Psoas muscle (tissue), 8 donors: Measurements from ENCODE around the gene LIPT1. TPM values are rescaled to one million over a fixed set of nuclear protein-coding genes. Genes with fewer than 3 reads are reported as not detected.

Experiments used
- ATAC-seq, 4 donors: fragments of 200-7000 bp; cut with Tn5 transposase; one replicate each; pipeline ENCODE4 v1.9.1; 2020; ENCODE audit warnings: moderate library complexity in 3 of 4, mild to moderate bottlenecking in 2 of 4
- DNase-seq, 2 donors: peaks; one replicate each; pipeline ENCODE4 v3.0.0-alpha.2; 2020
- H3K27ac ChIP-seq: fragments of 200-600 bp; one replicate; pipeline ENCODE4 v1.8.0; 2022
- H3K27me3 ChIP-seq, 3 donors: fragments of 200-600 bp in 1 of 3; one replicate each; pipeline versions ENCODE4 v1.6.1 to v1.8.0; 2013 to 2022; ENCODE audit warnings: low read length in 2 of 3, mild to moderate bottlenecking in 2 of 3, moderate library complexity in 1 of 3; ENCODE audit not compliant: insufficient read depth in 3 of 3
- H3K36me3 ChIP-seq, 2 donors: fragments of 200-600 bp in 1 of 2; one replicate each; pipeline versions ENCODE4 v1.6.1 to v1.8.0; 2013 to 2022; ENCODE audit warnings: low read depth in 1 of 2, mild to moderate bottlenecking in 1 of 2, moderate library complexity in 1 of 2; ENCODE audit not compliant: insufficient read depth in 1 of 2
- H3K4me1 ChIP-seq: fragments of 200-600 bp; one replicate; pipeline ENCODE4 v1.8.0; 2022
- H3K4me3 ChIP-seq: fragments of 200-600 bp; one replicate; pipeline ENCODE4 v1.8.0; 2022; ENCODE audit warnings: mild to moderate bottlenecking
- H3K9me3 ChIP-seq: fragments of 200-600 bp; one replicate; pipeline ENCODE4 v1.8.0; 2022
- CTCF ChIP-seq: fragments of 200-600 bp; IDR thresholded peaks from one replicate; pipeline ENCODE4 v1.8.0; 2022; ENCODE audit warnings: antibody characterized with exemption
- WGBS, 3 donors: extraction: QIAGEN DNeasy Blood & Tissue Kit; methylation state at CpG; one replicate each; pipeline versions ENCODE4 v1.1.6 to v1.1.7; 2013; 5-methylcytosine and 5-hydroxymethylcytosine counted together
- intact Hi-C, 2 donors: fragments of 100-400 bp; cut with DNase I; formaldehyde crosslinking; loops; one replicate each; pipeline versions ENCODE4 v1.11.0 to v1.14.2; 2022
- polyA plus RNA-seq, 3 donors: library from polyadenylated mRNA; stranded (reverse); fragments of 200-250 nt; gene quantifications; one replicate each; pipeline ENCODE4 v1.2.3, GENCODE V29; 2013
- total RNA-seq, 4 donors: library from RNA; stranded (reverse); fragmentation: NEBNext Ultra II Directional in 2 of 4; extraction: Animal tissue kit (Norgen Biotek cat#: 25700) in 2 of 4; gene quantifications; one replicate each; pipeline versions ENCODE4 v1.2.1 to v1.2.4, GENCODE V29; 2021 to 2023
- donor health status: healthy with polysubstance abuse.
- donor health status: DM: no; HTN: no; CAD: no; lungs with moderate emphysema.
- donor health status: Bipolar disorder and iron deficiency.
- donor health status: healthy.
- donor health status: DM: yes; HTN: yes; CAD: no.
- donor health status: DM: no; HTN: no; CAD: no.
- donor health status: DM: no; HTN: no; CAD: no.
- donor health status: DM: yes; HTN: yes; CAD: no.

Gene LIPT1
- total and polyA plus RNA-seq, 7 donors, result 6.7 to 11.3 (median 8.9) TPM

- Histone ChIP-seq H3K36me3 (peaks cover 6 to 38% of the 10 kb centered on the region in 2 donors), H3K4me3 (peak overlapping the region; percentile 76), H3K4me1 (peaks cover 15% of the 10 kb centered on the region), H3K27ac (peak overlapping the region; percentile 92), H3K27me3 (no peaks in the 10 kb centered on the region), H3K9me3 (no peaks in the 10 kb centered on the region)
- DNase-seq, result no peak
- peak in 2 of 4 donors; percentile 46 to 48 for ATAC-seq
- intact Hi-C loops, result loop anchor here in 1 of 2 donors (10.0 kb wide), 1 partner anchor 539 kb away; no protein-coding TSS in a partner anchor
- TF ChIP-seq CTCF, result no peak
- 37 to 39% (median 38%) methylated on average over 12 of the region's 12 CpGs for WGBS, 3 donors
Measured at GRCh38 chr2:99153921-99154604, 704 bp upstream of the LIPT1 start.

GRCh38 chr2:99156891-99157290, 2.1 kb downstream of the LIPT1 start:
- peaks cover 15% of the 10 kb centered on the region for H3K4me1 ChIP-seq
- no peak overlapping the region for H3K27ac ChIP-seq
- WGBS, 3 donors, result 70 to 90% (median 78%) methylated on average over 1 of the region's 1 CpG
- H3K36me3 ChIP-seq, result peaks cover 6 to 57% of the 10 kb centered on the region in 2 donors
- no peaks in the 10 kb centered on the region for H3K27me3 ChIP-seq
- ATAC-seq (no peak), DNase-seq (no peak)
- no peak for TF ChIP-seq CTCF
- intact Hi-C loops, result loop anchor here in 1 of 2 donors (10.0 kb wide), 1 partner anchor 542 kb away; no protein-coding TSS in a partner anchor
- H3K9me3 ChIP-seq, result no peaks in the 10 kb centered on the region
- H3K4me3 ChIP-seq, result no peak overlapping the region

GRCh38 chr2:99158599-99158998, 3.8 kb downstream of the LIPT1 start:
- Histone ChIP-seq H3K4me1 (peaks cover 3% of the 10 kb centered on the region), H3K27ac (no peak overlapping the region), H3K9me3 (no peaks in the 10 kb centered on the region), H3K36me3 (peaks cover 6 to 58% of the 10 kb centered on the region in 2 donors), H3K4me3 (no peak overlapping the region), H3K27me3 (no peaks in the 10 kb centered on the region)
- DNase-seq (no peak), ATAC-seq (no peak)
- intact Hi-C loops, result loop anchor here in 1 of 2 donors (10.0 kb wide), 1 partner anchor 544 kb away; no protein-coding TSS in a partner anchor
- TF ChIP-seq CTCF, result no peak
- WGBS, 3 donors, result 89 to 93% (median 92%) methylated on average over 5 of the region's 5 CpGs

GRCh38 chr2:99159594-99159993, 4.8 kb downstream of the LIPT1 start:
- H3K4me1 ChIP-seq, result no peaks in the 10 kb centered on the region
- ATAC-seq, result no peak
- TF ChIP-seq CTCF, result no peak
- H3K27ac ChIP-seq, result no peak overlapping the region
- no peak overlapping the region for H3K4me3 ChIP-seq
- whole genome bisulfite sequencing, 3 donors, result 87 to 92% (median 92%) methylated on average over 4 of the region's 4 CpGs
- intact Hi-C loops, result loop anchor here in 1 of 2 donors (10.0 kb wide), 1 partner anchor 545 kb away; no protein-coding TSS in a partner anchor
- no peaks in the 10 kb centered on the region for H3K9me3 ChIP-seq
- H3K27me3 ChIP-seq, result no peaks in the 10 kb centered on the region
- no peak for DNase-seq
- H3K36me3 ChIP-seq, result peaks cover 6 to 67% of the 10 kb centered on the region in 2 donors
